ENCODE measurements around the gene WFS1.

Gene WFS1

GRCh38 chr4:6341696-6342095, 72.0 kb downstream of the WFS1 start:
- no peak for FAIRE-seq

GRCh38 chr4:6342530-6343293, 73.1 kb downstream of the WFS1 start:
- no peak for FAIRE-seq

GRCh38 chr4:6343939-6344408, 74.3 kb downstream of the WFS1 start:
- no peak for FAIRE-seq

GRCh38 chr4:6345096-6345830, 75.6 kb downstream of the WFS1 start:
- no peak for FAIRE-seq

- FAIRE-seq = no peak
Observed at GRCh38 chr4:6345866-6346265, 76.2 kb downstream of the WFS1 start.

GRCh38 chr4:6346373-6347110, 76.9 kb downstream of the WFS1 start:
- FAIRE-seq = no peak

- no peak for FAIRE-seq
Observed at GRCh38 chr4:6347511-6348045, 77.9 kb downstream of the WFS1 start.

- FAIRE-seq = no peak
Observed at GRCh38 chr4:6348408-6348807, 78.8 kb downstream of the WFS1 start.

GRCh38 chr4:6349896-6350603, 80.4 kb downstream of the WFS1 start:
- no peak for FAIRE-seq

GRCh38 chr4:6350646-6351045, 81.0 kb downstream of the WFS1 start:
- no peak for FAIRE-seq

- FAIRE-seq = no peak
Observed at GRCh38 chr4:6351246-6352000, 81.8 kb downstream of the WFS1 start.

- no peak for FAIRE-seq
Observed at GRCh38 chr4:6352031-6352692, 82.5 kb downstream of the WFS1 start.
